ENCODE measurements around the gene PSMC1.
A peak's percentile ranks its signal among the peaks of the same experiment; 100 is the strongest.

The PSMC1 gene

DNA sequence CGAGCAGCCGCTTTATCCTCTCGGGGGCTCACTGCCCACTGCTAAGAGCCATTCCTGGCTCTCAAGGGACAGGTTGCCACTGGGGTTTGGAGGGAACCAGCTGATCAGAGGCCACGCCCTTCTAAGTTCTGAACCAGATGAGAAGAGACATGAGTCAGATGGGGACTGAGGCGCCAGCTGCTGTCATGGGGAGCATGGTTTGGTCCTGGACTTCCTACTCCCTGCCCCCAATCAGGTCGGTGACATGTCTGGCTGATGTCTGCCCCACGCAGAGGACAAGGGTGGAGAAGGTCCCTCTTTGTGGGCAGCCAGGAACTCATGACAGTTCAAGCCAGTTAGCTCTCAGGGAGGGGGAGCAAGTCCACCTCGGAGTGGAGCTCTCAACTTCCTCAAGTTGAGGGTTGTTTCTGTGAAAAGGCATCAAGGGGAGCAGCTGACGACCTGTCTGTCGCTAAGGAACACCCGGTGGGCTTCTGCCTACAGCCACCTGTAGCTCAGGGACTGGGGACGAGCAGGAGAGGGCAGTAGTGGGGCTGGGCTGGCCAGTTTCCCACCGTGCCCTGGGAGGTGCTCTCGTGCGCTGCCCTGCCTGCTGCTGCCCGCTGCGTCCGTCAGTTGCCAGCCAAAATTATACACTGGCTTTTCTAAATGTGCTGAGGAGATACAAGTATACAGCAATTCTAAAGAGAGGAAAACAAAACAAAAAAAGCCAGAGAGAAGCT, 20.5 kb downstream of the PSMC1 start:
- DNase-seq (ENCODE audit: extremely low read depth, low read depth), result no peak
- TF ChIP-seq, protein P1, sequence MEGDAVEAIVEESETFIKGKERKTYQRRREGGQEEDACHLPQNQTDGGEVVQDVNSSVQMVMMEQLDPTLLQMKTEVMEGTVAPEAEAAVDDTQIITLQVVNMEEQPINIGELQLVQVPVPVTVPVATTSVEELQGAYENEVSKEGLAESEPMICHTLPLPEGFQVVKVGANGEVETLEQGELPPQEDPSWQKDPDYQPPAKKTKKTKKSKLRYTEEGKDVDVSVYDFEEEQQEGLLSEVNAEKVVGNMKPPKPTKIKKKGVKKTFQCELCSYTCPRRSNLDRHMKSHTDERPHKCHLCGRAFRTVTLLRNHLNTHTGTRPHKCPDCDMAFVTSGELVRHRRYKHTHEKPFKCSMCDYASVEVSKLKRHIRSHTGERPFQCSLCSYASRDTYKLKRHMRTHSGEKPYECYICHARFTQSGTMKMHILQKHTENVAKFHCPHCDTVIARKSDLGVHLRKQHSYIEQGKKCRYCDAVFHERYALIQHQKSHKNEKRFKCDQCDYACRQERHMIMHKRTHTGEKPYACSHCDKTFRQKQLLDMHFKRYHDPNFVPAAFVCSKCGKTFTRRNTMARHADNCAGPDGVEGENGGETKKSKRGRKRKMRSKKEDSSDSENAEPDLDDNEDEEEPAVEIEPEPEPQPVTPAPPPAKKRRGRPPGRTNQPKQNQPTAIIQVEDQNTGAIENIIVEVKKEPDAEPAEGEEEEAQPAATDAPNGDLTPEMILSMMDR (IDR thresholded peaks at IDR 0.05; ENCODE audit: low read depth, low read length, missing control alignments), result no peak
- H3K4me3 ChIP-seq (replicated peaks; ENCODE audit: low read depth, low read length), result no peak overlapping the region

DNA sequence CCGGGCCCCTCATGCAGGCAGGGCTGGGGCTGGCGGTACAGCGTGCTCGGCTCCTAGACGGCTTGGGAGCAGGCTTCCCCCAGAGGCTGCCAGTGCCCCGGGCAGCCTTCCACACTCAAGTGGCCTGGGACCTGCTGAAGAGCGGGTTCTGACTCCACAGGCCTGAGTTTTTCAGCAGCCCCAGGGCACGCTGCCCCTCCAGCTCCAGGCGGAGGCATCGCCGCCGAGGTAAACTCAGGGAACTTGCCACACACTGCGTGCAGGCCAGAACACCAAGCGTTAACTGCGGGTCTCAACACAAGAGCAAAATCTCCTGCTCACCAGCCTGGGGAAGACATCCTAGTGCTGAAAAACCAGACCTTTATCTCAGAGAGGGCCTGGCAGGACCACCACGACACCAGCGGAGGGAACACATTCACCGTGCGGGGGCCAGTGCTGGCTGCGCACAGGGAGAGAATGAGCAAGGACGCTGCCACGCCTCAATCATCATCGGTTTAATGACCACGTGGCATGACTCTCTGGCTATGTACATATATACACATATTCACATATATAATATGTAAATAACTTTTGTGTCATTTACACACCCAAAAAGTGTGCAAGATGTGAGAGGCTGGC, 21.3 kb downstream of the PSMC1 start:
- H3K4me3 ChIP-seq (replicated peaks; ENCODE audit: low read depth, low read length), result no peak overlapping the region
- TF ChIP-seq, protein P1 (IDR thresholded peaks at IDR 0.05; ENCODE audit: low read depth, low read length, missing control alignments), result no peak
- no peak for DNase-seq (ENCODE audit: extremely low read depth, low read depth)

DNA sequence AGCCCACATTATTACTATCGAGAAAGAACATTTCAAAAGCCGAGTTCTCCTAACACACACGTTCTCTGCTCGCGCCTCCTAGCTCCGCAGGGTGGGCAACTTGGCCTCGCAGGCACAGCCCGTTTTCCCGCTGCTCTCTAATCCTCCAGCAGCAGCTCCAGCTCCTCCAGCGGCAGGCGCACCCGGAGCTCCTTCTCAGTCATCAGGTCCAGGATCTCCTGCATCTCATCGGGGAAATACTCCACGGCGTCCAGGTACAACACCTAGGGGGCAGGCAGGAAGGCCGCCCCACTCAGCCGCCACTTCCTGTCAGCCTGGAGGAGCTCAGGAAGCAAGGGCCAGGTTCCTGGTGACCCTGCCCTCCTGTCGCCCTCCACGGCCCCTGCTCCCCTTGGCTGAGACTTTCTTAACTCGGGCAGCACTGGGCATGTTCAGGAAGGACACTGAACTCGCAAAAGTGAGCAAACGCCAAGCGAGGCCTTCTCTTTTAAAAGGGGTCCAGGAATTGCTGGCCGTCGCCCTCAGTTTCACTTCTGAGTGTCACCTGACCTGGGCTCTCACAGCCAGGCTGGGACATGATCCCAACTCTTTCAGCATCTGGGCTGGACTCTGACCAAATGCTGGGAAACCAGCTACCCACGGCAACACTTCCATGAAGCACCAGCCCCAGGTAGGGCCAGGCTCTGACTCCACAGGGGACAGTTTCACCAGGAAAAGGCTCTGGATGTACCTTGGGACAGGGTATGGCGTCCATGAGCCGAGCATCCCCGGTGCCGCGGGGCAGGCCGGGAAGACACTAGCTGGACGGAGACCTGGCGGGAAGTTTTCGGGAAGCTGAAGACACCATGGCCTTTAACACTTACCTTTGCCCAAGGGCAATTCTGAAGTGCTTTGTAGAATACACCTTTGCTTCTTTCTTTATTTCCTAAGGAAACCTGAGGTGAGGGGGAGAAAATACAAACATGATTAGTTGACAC, 22.1 kb downstream of the PSMC1 start:
- TF ChIP-seq, protein P1 (IDR thresholded peaks at IDR 0.05; ENCODE audit: low read depth, low read length, missing control alignments), result no peak
- no peak for DNase-seq (ENCODE audit: extremely low read depth, low read depth)
- H3K4me3 ChIP-seq (replicated peaks; ENCODE audit: low read depth, low read length), result no peak overlapping the region

DNA sequence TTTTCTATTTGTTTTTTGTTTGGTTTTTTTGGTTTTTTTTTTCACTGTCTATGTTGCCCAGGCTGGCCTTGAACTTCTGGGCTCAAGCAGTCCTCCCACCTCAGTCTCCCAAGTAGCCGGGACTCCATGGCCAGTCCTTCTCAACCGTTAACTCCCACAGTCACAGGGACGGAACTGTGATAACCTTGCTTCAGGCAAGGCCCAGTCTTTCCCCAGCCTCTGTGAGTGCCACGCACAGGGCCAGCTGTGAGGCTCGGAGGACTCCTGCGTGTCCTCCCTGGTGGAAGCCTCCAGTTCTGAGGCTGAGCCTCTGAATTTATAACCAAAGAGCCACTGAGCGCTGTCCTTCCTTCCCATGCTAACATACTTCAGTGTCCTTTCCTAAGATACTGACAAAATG, 23.7 kb downstream of the PSMC1 start:
- no peak overlapping the region for H3K4me3 ChIP-seq (replicated peaks; ENCODE audit: low read depth, low read length)
- DNase-seq (ENCODE audit: extremely low read depth, low read depth), result no peak
- TF ChIP-seq, protein P1 (IDR thresholded peaks at IDR 0.05; ENCODE audit: low read depth, low read length, missing control alignments), result no peak

DNA sequence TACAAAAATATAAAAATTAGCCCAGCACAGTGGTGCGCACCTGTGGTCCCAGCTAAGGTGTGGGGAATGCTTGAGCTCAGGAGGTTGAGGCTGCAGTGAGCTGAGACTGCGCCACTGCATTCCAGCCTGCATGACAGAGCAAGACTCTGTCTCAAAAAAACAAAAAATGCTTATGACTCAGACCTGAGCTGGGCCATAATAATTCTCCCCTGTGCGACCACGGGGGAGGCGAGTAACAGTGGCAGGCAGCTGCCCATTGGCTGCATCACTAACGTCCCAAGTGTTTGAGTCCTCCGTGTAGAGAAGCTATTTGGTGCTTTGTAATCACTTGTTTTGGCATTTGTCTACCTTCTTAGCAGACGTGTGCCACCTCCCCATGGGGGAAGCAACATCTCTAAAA, 24.9 kb downstream of the PSMC1 start:
- no peak overlapping the region for H3K4me3 ChIP-seq (replicated peaks; ENCODE audit: low read depth, low read length)
- DNase-seq (ENCODE audit: extremely low read depth, low read depth), result peak; percentile 24
- TF ChIP-seq, protein P1 (IDR thresholded peaks at IDR 0.05; ENCODE audit: low read depth, low read length, missing control alignments), result no peak

DNA sequence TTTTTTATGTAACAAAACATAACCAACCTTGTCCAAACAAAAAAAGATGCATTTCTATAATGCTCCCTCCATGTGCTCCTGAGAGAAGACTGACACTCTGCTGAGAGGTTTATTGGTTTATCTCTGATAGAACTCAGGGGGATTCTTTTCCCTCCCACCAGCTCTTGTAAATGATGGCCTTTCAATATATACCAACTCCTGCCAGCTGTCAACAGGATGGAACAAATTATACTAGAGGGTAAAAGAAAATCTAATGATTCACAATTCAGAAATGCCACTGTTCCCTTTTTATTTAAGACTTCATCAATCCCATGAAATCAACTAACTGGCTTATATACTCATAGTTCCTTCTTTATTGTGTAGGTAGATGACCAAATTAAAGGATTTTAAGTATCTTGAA, 25.4 kb downstream of the PSMC1 start:
- TF ChIP-seq, protein P1 (IDR thresholded peaks at IDR 0.05; ENCODE audit: low read depth, low read length, missing control alignments), result no peak
- H3K4me3 ChIP-seq (replicated peaks; ENCODE audit: low read depth, low read length), result no peak overlapping the region
- DNase-seq (ENCODE audit: extremely low read depth, low read depth), result no peak

All from HFF-Myc (cell line).